Ovary (tissue), 3 donors: ENCODE data around the gene DHH.

ENCODE experiments used
- EP300 ChIP-seq: sonication (generic); formaldehyde crosslinking; IDR thresholded peaks from one replicate; pipeline ENCODE4 v1.6.1; 2017; ENCODE audit warnings: antibody characterized with exemption
- POLR2A ChIP-seq: fragments of 450-650 bp; IDR thresholded peaks from one replicate; pipeline ENCODE4 v1.6.1; 2017; ENCODE audit warnings: antibody characterized with exemption, mild to moderate bottlenecking, moderate library complexity
- TF ChIP-seq, protein P1 (sequence below), 3 donors: fragments of 450-650 bp in 2 of 3; fragments of 200-600 bp in 1 of 3; IDR thresholded peaks; one replicate each; pipeline versions ENCODE4 v1.5.1 to v1.8.0; 2016 to 2022; ENCODE audit warnings: antibody characterized with exemption in 3 of 3, mild to moderate bottlenecking in 1 of 3
- donor health status: DM: no; HTN: no; CAD: no.

DNA sequence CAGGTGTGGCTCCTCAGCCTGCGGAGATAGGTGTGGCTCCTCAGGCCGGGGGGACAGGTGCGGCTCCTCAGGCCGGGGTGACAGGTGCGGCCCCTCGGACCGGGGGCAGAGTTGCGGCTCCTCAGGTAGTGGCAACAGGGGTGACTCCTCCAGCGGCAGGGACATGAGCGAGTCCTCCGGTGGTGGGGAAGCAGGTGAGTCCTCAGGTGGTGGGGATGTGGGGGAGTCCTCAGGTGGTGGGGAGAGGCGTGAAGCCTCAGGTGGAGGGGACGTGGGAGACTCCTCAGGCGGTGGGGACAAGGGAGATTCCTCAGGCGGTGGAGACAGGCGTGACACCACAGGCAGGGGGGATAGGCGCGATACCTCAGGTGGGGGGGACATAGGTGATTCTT is 43.2 kb downstream of the DHH start:
- no peak for TF ChIP-seq POLR2A
- TF ChIP-seq, protein P1, sequence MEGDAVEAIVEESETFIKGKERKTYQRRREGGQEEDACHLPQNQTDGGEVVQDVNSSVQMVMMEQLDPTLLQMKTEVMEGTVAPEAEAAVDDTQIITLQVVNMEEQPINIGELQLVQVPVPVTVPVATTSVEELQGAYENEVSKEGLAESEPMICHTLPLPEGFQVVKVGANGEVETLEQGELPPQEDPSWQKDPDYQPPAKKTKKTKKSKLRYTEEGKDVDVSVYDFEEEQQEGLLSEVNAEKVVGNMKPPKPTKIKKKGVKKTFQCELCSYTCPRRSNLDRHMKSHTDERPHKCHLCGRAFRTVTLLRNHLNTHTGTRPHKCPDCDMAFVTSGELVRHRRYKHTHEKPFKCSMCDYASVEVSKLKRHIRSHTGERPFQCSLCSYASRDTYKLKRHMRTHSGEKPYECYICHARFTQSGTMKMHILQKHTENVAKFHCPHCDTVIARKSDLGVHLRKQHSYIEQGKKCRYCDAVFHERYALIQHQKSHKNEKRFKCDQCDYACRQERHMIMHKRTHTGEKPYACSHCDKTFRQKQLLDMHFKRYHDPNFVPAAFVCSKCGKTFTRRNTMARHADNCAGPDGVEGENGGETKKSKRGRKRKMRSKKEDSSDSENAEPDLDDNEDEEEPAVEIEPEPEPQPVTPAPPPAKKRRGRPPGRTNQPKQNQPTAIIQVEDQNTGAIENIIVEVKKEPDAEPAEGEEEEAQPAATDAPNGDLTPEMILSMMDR (IDR thresholded peaks at IDR 0.05): no peak
- TF ChIP-seq EP300: no peak
